D721Med (cell line): ENCODE measurements around the gene PLGRKT.

Experiments used
- DNase-seq: peaks from one replicate; pipeline ENCODE4 v3.0.0; 2011; ENCODE audit warnings: low spot score; ENCODE audit not compliant: insufficient read length
- FAIRE-seq: peaks from 2 replicates; lab custom pipeline; 2011; peaks lifted over from hg19 to GRCh38; lab: Jason Lieb, UNC
- CTCF ChIP-seq: IDR thresholded peaks from 2 replicates; pipeline ENCODE4 v1.5.1; 2012; ENCODE audit warnings: mild to moderate bottlenecking, control low read depth; ENCODE audit not compliant: insufficient read depth; ENCODE audit errors: missing control alignments

The PLGRKT gene

GRCh38 chr9:5393497-5393896 is 44.2 kb downstream of the PLGRKT start:
- TF ChIP-seq CTCF = no peak
- DNase-seq (no peak), FAIRE-seq (no peak)

- DNase-seq (no peak), FAIRE-seq (no peak)
- TF ChIP-seq CTCF = no peak
These were observed 45.4 kb downstream of the PLGRKT start for GRCh38 chr9:5392285-5392684.

- DNase-seq (no peak), FAIRE-seq (no peak)
- no peak for TF ChIP-seq CTCF
These were observed 48.5 kb downstream of the PLGRKT start for GRCh38 chr9:5389109-5389732.

GRCh38 chr9:5388026-5388819 is 49.5 kb downstream of the PLGRKT start:
- TF ChIP-seq CTCF = no peak
- FAIRE-seq = no peak
- no peak for DNase-seq

- TF ChIP-seq CTCF = no peak
- DNase-seq (no peak), FAIRE-seq (no peak)
These were observed 53.3 kb downstream of the PLGRKT start for GRCh38 chr9:5384436-5384835.

- no peak for TF ChIP-seq CTCF
These were observed 55.2 kb downstream of the PLGRKT start for GRCh38 chr9:5382479-5382878.

More at GRCh38 chr9:5382479-5382878, 55.2 kb downstream of the PLGRKT start:
- no peak for DNase-seq
- no peak for FAIRE-seq
